ENCODE measurements around the gene FRYL.
"Not testable (repeated sequence)": the region's sequence is repeated elsewhere in the genome, so short reads cannot be mapped to it uniquely, and the experiment has no call there.

The FRYL gene

GRCh38 chr4:48481581-48481980, 298.5 kb downstream of the FRYL start:
- no peak for DNase-seq

GRCh38 chr4:48478273-48478672, 301.8 kb downstream of the FRYL start:
- DNase-seq, result no peak

- no peak for DNase-seq
Measured at GRCh38 chr4:48475770-48476169, 304.3 kb downstream of the FRYL start.

- DNase-seq, result no peak
Measured at GRCh38 chr4:48472794-48473193, 307.3 kb downstream of the FRYL start.

- no peak for DNase-seq
Measured at GRCh38 chr4:48470570-48470969, 309.5 kb downstream of the FRYL start.

- no peak for DNase-seq
Measured at GRCh38 chr4:48470137-48470536, 309.9 kb downstream of the FRYL start.

- DNase-seq, result no peak
Measured at GRCh38 chr4:48467891-48468290, 312.2 kb downstream of the FRYL start.

GRCh38 chr4:48467442-48467841, 312.6 kb downstream of the FRYL start:
- no peak for DNase-seq

- DNase-seq, result no peak
Measured at GRCh38 chr4:48462363-48462762, 317.7 kb downstream of the FRYL start.

- no peak for DNase-seq
Measured at GRCh38 chr4:48461000-48461399, 319.1 kb downstream of the FRYL start.

- no peak for DNase-seq
Measured at GRCh38 chr4:48454591-48454990, 325.5 kb downstream of the FRYL start.

- DNase-seq, result not testable (repeated sequence)
Measured at GRCh38 chr4:48451656-48452055, 328.4 kb downstream of the FRYL start.

- no peak for DNase-seq
Measured at GRCh38 chr4:48450740-48451139, 329.3 kb downstream of the FRYL start.

GRCh38 chr4:48449151-48449550, 330.9 kb downstream of the FRYL start:
- DNase-seq, result no peak
